Calu3 (cell line): ENCODE data around the gene KRT77. TPM values are rescaled to one million over a fixed set of nuclear protein-coding genes. Genes with fewer than 3 reads are reported as not detected.

Experiments
- BruUV-seq: library from RNA; stranded (reverse); fragments of 400-500 nt; replicated peaks from 2 replicates; lab custom pipeline; 2021; lab: Mats Ljungman, UMichigan
- CTCF ChIA-PET: fragments of 300-600 bp; sonication (Branson Sonifier 250); formaldehyde crosslinking; loops from one replicate; lab custom pipeline; 2022; ENCODE audit warnings: antibody characterized with exemption; lab: Charles Lee
- DNase-seq: peaks from one replicate; pipeline ENCODE4 v3.0.0; 2022
- H3K27ac Mint-ChIP-seq: one replicate; pipeline ENCODE4 v1.8.0; 2022; ENCODE audit warnings: mixed read lengths; ENCODE audit not compliant: unreplicated experiment
- H3K27me3 Mint-ChIP-seq: one replicate; pipeline ENCODE4 v1.8.0; 2022; ENCODE audit warnings: mixed read lengths; ENCODE audit not compliant: unreplicated experiment
- H3K36me3 Mint-ChIP-seq: one replicate; pipeline ENCODE4 v1.8.0; 2022; ENCODE audit warnings: mild to moderate bottlenecking, moderate library complexity, mixed read lengths; ENCODE audit not compliant: insufficient read depth, unreplicated experiment
- H3K4me1 Mint-ChIP-seq: one replicate; pipeline ENCODE4 v1.8.0; 2022; ENCODE audit warnings: mild to moderate bottlenecking, low read depth, mixed read lengths; ENCODE audit not compliant: unreplicated experiment
- H3K4me3 Mint-ChIP-seq: one replicate; pipeline ENCODE4 v1.8.0; 2022; ENCODE audit warnings: mild to moderate bottlenecking, low read depth, moderate library complexity, mixed read lengths; ENCODE audit not compliant: unreplicated experiment
- H3K9me3 Mint-ChIP-seq: one replicate; pipeline ENCODE4 v1.8.0; 2022; ENCODE audit warnings: low read depth, mixed read lengths; ENCODE audit not compliant: unreplicated experiment
- intact Hi-C: fragments of 100-400 bp; cut with micrococcal nuclease; formaldehyde crosslinking; loops from one replicate; pipeline ENCODE4 v1.10.0; 2022; ENCODE audit not compliant: unreplicated experiment
- total RNA-seq: library from RNA; stranded (reverse); gene quantifications from 2 replicates; pipeline ENCODE4 v1.2.3, GENCODE V29; 2022
- TF ChIP-seq, protein P1 (sequence below): fragments of 200-600 bp; IDR thresholded peaks from one replicate; pipeline ENCODE4 v1.8.0; 2022; ENCODE audit warnings: antibody characterized with exemption; ENCODE audit not compliant: unreplicated experiment

The KRT77 gene
- total RNA-seq, 1 experiment from 2014 or later, result not detected

DNA sequence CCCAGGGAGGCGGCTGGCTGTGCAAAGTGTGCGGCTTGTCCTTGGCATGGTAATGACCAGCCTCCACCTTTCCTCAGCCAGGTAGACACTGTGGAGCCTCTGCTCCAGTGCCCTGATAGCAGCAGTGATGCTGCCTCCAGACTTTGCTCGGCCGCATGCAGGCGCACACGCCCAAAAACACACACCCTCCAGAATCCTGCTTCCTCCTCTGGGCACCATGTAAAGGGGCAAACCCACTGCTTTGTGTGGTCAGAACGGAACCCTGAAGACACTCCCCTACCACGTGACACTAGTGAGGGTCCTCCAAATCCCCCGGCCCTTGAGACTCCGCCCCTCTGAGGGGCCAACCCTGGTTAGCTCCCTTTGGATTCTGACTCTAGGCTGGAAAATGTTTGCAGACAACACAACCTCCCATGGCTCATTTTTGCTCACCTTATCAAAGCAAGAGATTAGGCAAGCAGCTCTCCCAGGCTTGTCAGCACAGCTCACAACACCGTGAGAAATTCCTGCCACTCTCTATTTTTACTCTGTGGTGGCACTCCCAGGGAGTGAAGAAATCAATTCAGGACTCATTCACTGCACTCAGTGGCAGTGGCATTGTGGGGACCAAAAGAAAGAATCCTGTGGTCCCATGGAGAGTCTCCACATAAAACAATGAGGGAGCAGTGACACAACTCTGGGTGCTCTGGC is 4.5 kb downstream of the KRT77 start:
- CTCF ChIA-PET, result no interaction called here
- H3K4me1 Mint-ChIP-seq, result no peaks in the 10 kb centered on the region
- BruUV-seq, result no TSS peak
- no peak for DNase-seq
- intact Hi-C loops, result no loop called here
- no peak overlapping the region for H3K4me3 Mint-ChIP-seq
- H3K27ac Mint-ChIP-seq, result no peak overlapping the region
- H3K27me3 Mint-ChIP-seq, result peaks cover 97% of the 10 kb centered on the region
- H3K36me3 Mint-ChIP-seq, result no peaks in the 10 kb centered on the region
- TF ChIP-seq, protein P1, sequence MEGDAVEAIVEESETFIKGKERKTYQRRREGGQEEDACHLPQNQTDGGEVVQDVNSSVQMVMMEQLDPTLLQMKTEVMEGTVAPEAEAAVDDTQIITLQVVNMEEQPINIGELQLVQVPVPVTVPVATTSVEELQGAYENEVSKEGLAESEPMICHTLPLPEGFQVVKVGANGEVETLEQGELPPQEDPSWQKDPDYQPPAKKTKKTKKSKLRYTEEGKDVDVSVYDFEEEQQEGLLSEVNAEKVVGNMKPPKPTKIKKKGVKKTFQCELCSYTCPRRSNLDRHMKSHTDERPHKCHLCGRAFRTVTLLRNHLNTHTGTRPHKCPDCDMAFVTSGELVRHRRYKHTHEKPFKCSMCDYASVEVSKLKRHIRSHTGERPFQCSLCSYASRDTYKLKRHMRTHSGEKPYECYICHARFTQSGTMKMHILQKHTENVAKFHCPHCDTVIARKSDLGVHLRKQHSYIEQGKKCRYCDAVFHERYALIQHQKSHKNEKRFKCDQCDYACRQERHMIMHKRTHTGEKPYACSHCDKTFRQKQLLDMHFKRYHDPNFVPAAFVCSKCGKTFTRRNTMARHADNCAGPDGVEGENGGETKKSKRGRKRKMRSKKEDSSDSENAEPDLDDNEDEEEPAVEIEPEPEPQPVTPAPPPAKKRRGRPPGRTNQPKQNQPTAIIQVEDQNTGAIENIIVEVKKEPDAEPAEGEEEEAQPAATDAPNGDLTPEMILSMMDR, result no peak
- no peaks in the 10 kb centered on the region for H3K9me3 Mint-ChIP-seq

DNA sequence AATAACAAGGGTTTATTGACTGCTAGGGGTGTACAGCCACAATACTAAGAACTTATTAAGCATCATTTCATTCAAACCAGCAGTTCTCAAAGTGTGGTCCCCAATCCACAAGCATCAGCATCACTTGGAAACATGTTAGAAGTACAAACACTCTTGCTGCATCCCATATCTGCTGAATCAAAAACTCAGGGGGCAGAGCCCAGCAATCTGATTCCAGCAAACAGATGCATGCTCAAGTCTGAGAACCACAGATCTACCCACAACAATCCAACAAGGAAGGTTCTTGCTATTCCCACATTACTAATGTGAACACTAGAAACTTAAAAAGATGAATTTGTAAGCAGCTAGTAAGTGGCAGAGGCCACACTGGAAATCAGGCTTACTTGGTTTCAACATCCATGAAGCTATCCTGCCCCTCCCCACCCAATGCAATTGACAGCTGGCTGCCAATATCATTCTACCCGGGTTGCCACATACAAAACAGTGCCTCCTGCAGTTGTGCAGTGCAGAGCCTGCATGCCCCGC is 6.2 kb downstream of the KRT77 start:
- BruUV-seq, result no TSS peak
- H3K27me3 Mint-ChIP-seq, result peaks cover 97% of the 10 kb centered on the region
- intact Hi-C loops, result no loop called here
- H3K4me1 Mint-ChIP-seq, result peaks cover 10% of the 10 kb centered on the region
- CTCF ChIA-PET, result no interaction called here
- H3K4me3 Mint-ChIP-seq, result no peak overlapping the region
- no peaks in the 10 kb centered on the region for H3K36me3 Mint-ChIP-seq
- H3K9me3 Mint-ChIP-seq, result no peaks in the 10 kb centered on the region
- no peak overlapping the region for H3K27ac Mint-ChIP-seq
- TF ChIP-seq, protein P1, result no peak
- DNase-seq, result no peak

DNA sequence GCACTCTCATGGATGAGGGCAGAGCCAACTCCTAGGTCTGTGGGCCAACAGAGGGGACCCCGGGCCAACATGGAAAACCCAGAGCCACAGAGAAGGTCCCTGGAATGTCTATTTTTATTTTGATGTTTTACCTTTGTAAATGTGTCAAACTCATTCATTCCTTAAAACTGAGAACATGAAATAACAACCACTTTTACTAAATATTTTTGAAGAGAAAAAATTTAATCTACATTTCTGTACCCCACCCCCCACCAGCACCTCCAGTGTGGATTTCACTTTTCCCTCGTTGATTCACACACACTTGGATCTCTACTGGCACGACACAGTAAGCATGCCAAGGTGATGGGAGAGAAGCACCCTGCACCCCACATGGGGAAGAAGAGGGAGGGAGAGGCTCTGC is 6.7 kb downstream of the KRT77 start:
- no TSS peak for BruUV-seq
- Mint-ChIP-seq H3K9me3 (no peaks in the 10 kb centered on the region), H3K27me3 (peaks cover 97% of the 10 kb centered on the region), H3K4me1 (peaks cover 10% of the 10 kb centered on the region), H3K27ac (no peak overlapping the region), H3K4me3 (no peak overlapping the region), H3K36me3 (no peaks in the 10 kb centered on the region)
- CTCF ChIA-PET, result no interaction called here
- intact Hi-C loops, result no loop called here
- TF ChIP-seq, protein P1, result no peak
- no peak for DNase-seq

DNA sequence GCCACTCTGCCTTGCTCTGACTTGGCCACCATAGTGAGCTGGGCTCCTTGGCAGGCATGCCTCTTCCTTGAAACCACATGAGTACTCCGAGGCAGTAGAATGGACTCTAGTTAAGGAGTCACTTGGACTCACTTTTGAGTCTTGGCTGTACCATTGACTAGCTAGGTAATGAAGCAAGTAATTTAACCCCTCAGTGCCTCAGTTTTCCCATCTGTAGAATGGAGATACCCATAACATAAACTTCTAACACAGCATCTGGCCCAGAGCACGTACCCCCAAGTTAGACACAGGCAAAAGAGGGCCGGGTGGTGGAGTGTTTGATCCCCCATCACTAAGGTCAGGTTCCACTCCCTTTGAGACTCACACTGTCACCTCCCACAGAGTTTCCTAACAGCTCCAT is 8.3 kb downstream of the KRT77 start:
- Mint-ChIP-seq H3K4me1 (peaks cover 16% of the 10 kb centered on the region), H3K36me3 (no peaks in the 10 kb centered on the region), H3K9me3 (no peaks in the 10 kb centered on the region), H3K27me3 (peaks cover 97% of the 10 kb centered on the region), H3K27ac (no peak overlapping the region), H3K4me3 (no peak overlapping the region)
- CTCF ChIA-PET, result no interaction called here
- no TSS peak for BruUV-seq
- intact Hi-C loops, result no loop called here
- DNase-seq, result no peak
- TF ChIP-seq, protein P1, result no peak
